HepG2 (cell line): ENCODE results near the gene EMID1. TPM values are rescaled to one million over a fixed set of nuclear protein-coding genes. Genes with fewer than 3 reads are reported as not detected.

Source experiments
- ARID5B ChIP-seq: IDR thresholded peaks from 2 replicates; pipeline ENCODE4 v1.4.0; 2020; ENCODE audit warnings: mild to moderate bottlenecking, missing genetic modification reagents
- ATF7-NPFF ChIP-seq: sonication (generic); formaldehyde crosslinking; IDR thresholded peaks from 2 replicates; pipeline ENCODE4 v1.8.1; 2023; ENCODE audit warnings: mild to moderate bottlenecking, low read depth, missing genetic modification reagents, moderate library complexity
- FOSL2 ChIP-seq: sonication (generic); formaldehyde crosslinking; IDR thresholded peaks from 2 replicates; pipeline ENCODE4 v1.4.0; 2020; ENCODE audit warnings: missing genetic modification reagents
- HNRNPK ChIP-seq: fragments of 200-400 bp; formaldehyde crosslinking; IDR thresholded peaks from 2 replicates; pipeline ENCODE4 v1.6.1; 2018; ENCODE audit warnings: low read length, low read depth, moderate library complexity, mild to moderate bottlenecking; ENCODE audit not compliant: poor library complexity, severe bottlenecking
- MIER2 ChIP-seq: IDR thresholded peaks from 2 replicates; pipeline ENCODE4 v1.6.1; 2016; ENCODE audit warnings: missing biosample characterization, missing genetic modification reagents
- MIXL1 ChIP-seq: IDR thresholded peaks from 2 replicates; pipeline ENCODE4 v1.6.1; 2016
- NAIF1 ChIP-seq: sonication (generic); formaldehyde crosslinking; IDR thresholded peaks from 2 replicates; pipeline ENCODE4 v1.5.0; 2020; ENCODE audit warnings: mild to moderate bottlenecking, missing genetic modification reagents, borderline replicate concordance
- PHF21A ChIP-seq: sonication (generic); formaldehyde crosslinking; IDR thresholded peaks from 2 replicates; pipeline ENCODE4 v1.5.0; 2020; ENCODE audit warnings: mild to moderate bottlenecking, missing genetic modification reagents
- SRSF4 ChIP-seq: fragments of 200-400 bp; formaldehyde crosslinking; IDR thresholded peaks from one replicate; pipeline ENCODE4 v1.6.1; 2018; ENCODE audit warnings: mild to moderate bottlenecking, low read depth, low read length, moderate library complexity; ENCODE audit not compliant: poor library complexity, severe bottlenecking
- ZFAT ChIP-seq: sonication (generic); formaldehyde crosslinking; conservative IDR thresholded peaks from 2 replicates; pipeline ENCODE4 v1.8.1; 2023; ENCODE audit warnings: missing genetic modification reagents, inconsistent platforms
- ZNF34 ChIP-seq: sonication (generic); formaldehyde crosslinking; IDR thresholded peaks from 2 replicates; pipeline ENCODE4 v1.4.0; 2020; ENCODE audit warnings: mild to moderate bottlenecking, missing genetic modification reagents, borderline replicate concordance
- ZNF878 ChIP-seq: sonication (generic); formaldehyde crosslinking; IDR thresholded peaks from 2 replicates; pipeline ENCODE4 v1.8.1; 2023; ENCODE audit warnings: mild to moderate bottlenecking, missing genetic modification reagents, moderate library complexity
- ZNF891 ChIP-seq: sonication (generic); formaldehyde crosslinking; IDR thresholded peaks from 2 replicates; pipeline ENCODE4 v1.5.0; 2020; ENCODE audit warnings: mild to moderate bottlenecking, missing genetic modification reagents
- polyA plus RNA-seq, 8 experiments: library from polyadenylated mRNA; depleted of rRNA in 3 of 8; stranded (reverse) in 7 of 8; unstranded in 1 of 8; fragments of >200 nt; fragmentation: Illumina TruSeq in 4 of 8; extraction: Trizol in 4 of 8; gene quantifications; 2 replicates each; pipeline versions ENCODE4 v1.2.1 to v1.2.3, GENCODE V29; 2011 to 2016; ENCODE audit warnings: low read depth in 4 of 8, missing spikeins in 1 of 8, mixed read lengths in 1 of 8; ENCODE audit not compliant: insufficient read depth in 1 of 8
- total RNA-seq, 5 experiments: library from RNA; depleted of rRNA; stranded (reverse); fragments of >200 nt; fragmentation: Illumina TruSeq; extraction: Trizol; gene quantifications; 2 replicates each; pipeline ENCODE4 v1.2.3, GENCODE V29; 2016; ENCODE audit warnings: low read depth in 1 of 5
- TF ChIP-seq, protein P1 (sequence below): IDR thresholded peaks from 2 replicates; pipeline ENCODE4 v1.6.1; 2016; ENCODE audit warnings: low read depth, missing genetic modification reagents, missing compliant biosample characterization
- TF ChIP-seq, protein P2 (sequence below): sonication (generic); formaldehyde crosslinking; IDR thresholded peaks from 2 replicates; pipeline ENCODE4 v1.4.0; 2020; ENCODE audit warnings: mild to moderate bottlenecking, low read depth, missing genetic modification reagents
- TF ChIP-seq, protein P3 (sequence below): sonication (generic); formaldehyde crosslinking; IDR thresholded peaks from 2 replicates; pipeline ENCODE4 v1.5.0; 2020; ENCODE audit warnings: missing genetic modification reagents, mild to moderate bottlenecking, borderline replicate concordance

EMID1 gene
- total and polyA plus RNA-seq, 2 of the 13 experiments (the other 11 are each of a cell fraction or from before 2014, with no cell fraction given) = 0.45 to 0.82 TPM

DNA sequence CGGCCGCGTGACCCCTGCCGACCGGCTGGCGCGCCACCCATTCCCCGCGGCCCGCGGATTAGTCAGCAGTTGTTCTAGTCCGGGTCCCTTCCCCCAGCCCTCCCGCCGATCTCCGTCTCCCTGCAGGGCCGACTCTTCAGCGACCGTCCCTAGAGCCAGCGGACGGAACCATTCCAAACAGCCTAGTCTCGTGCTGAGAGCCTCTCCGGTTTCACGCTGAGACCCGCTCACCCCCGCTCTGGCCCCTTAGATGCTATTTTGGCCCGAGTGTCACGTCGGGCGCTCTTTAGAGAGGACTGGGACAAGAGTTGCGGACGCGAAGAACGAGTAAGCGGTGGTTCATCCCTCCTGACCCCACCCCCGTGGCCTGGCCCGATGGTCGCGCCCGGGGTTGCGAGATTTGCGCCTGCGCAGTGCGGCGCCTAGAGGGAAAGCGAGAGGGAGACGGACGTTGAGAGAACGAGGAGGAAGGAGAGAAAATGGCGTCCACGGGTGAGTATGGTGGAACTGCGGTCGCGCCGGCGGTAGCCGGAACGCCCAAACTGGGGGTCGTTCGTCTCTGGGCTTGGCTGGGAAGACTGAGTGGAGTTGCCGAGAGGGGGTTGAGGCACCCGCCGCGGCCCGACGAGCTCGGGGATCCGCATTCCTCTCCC lies 62.3 kb downstream of the EMID1 start, which contains the start of the genes EWSR1 and RHBDD3 (continued):
- TF ChIP-seq, protein P1, sequence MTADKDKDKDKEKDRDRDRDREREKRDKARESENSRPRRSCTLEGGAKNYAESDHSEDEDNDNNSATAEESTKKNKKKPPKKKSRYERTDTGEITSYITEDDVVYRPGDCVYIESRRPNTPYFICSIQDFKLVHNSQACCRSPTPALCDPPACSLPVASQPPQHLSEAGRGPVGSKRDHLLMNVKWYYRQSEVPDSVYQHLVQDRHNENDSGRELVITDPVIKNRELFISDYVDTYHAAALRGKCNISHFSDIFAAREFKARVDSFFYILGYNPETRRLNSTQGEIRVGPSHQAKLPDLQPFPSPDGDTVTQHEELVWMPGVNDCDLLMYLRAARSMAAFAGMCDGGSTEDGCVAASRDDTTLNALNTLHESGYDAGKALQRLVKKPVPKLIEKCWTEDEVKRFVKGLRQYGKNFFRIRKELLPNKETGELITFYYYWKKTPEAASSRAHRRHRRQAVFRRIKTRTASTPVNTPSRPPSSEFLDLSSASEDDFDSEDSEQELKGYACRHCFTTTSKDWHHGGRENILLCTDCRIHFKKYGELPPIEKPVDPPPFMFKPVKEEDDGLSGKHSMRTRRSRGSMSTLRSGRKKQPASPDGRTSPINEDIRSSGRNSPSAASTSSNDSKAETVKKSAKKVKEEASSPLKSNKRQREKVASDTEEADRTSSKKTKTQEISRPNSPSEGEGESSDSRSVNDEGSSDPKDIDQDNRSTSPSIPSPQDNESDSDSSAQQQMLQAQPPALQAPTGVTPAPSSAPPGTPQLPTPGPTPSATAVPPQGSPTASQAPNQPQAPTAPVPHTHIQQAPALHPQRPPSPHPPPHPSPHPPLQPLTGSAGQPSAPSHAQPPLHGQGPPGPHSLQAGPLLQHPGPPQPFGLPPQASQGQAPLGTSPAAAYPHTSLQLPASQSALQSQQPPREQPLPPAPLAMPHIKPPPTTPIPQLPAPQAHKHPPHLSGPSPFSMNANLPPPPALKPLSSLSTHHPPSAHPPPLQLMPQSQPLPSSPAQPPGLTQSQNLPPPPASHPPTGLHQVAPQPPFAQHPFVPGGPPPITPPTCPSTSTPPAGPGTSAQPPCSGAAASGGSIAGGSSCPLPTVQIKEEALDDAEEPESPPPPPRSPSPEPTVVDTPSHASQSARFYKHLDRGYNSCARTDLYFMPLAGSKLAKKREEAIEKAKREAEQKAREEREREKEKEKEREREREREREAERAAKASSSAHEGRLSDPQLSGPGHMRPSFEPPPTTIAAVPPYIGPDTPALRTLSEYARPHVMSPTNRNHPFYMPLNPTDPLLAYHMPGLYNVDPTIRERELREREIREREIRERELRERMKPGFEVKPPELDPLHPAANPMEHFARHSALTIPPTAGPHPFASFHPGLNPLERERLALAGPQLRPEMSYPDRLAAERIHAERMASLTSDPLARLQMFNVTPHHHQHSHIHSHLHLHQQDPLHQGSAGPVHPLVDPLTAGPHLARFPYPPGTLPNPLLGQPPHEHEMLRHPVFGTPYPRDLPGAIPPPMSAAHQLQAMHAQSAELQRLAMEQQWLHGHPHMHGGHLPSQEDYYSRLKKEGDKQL (CRISPR knock-in tag) = no peak
- peak; percentile 72 for TF ChIP-seq FOSL2 (CRISPR knock-in tag)
- peak; percentile 57 for TF ChIP-seq HNRNPK
- 0 out of 2 replicates have a peak, but pooled peaks have one; percentile 21 for TF ChIP-seq ATF7-NPFF (CRISPR knock-in tag)
- TF ChIP-seq ARID5B (CRISPR knock-in tag) = peak; percentile 59; the same call in 1 of the 2 replicates
- peak; percentile 5; the same call in 1 of the 2 replicates for TF ChIP-seq MIXL1
- no peak for TF ChIP-seq ZNF891 (CRISPR knock-in tag)
- no peak for TF ChIP-seq ZNF34 (CRISPR knock-in tag)
- TF ChIP-seq, protein P2, sequence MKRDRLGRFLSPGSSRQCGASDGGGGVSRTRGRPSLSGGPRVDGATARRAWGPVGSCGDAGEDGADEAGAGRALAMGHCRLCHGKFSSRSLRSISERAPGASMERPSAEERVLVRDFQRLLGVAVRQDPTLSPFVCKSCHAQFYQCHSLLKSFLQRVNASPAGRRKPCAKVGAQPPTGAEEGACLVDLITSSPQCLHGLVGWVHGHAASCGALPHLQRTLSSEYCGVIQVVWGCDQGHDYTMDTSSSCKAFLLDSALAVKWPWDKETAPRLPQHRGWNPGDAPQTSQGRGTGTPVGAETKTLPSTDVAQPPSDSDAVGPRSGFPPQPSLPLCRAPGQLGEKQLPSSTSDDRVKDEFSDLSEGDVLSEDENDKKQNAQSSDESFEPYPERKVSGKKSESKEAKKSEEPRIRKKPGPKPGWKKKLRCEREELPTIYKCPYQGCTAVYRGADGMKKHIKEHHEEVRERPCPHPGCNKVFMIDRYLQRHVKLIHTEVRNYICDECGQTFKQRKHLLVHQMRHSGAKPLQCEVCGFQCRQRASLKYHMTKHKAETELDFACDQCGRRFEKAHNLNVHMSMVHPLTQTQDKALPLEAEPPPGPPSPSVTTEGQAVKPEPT (CRISPR knock-in tag) = no peak; the same call in 1 of the 2 replicates
- peak; percentile 5; the same call in 1 of the 2 replicates for TF ChIP-seq NAIF1 (CRISPR knock-in tag)
- TF ChIP-seq ZNF878 (CRISPR knock-in tag) = no peak; the same call in 1 of the 2 replicates
- no peak for TF ChIP-seq ZFAT (CRISPR knock-in tag)
- no peak for TF ChIP-seq SRSF4
- TF ChIP-seq, protein P3, sequence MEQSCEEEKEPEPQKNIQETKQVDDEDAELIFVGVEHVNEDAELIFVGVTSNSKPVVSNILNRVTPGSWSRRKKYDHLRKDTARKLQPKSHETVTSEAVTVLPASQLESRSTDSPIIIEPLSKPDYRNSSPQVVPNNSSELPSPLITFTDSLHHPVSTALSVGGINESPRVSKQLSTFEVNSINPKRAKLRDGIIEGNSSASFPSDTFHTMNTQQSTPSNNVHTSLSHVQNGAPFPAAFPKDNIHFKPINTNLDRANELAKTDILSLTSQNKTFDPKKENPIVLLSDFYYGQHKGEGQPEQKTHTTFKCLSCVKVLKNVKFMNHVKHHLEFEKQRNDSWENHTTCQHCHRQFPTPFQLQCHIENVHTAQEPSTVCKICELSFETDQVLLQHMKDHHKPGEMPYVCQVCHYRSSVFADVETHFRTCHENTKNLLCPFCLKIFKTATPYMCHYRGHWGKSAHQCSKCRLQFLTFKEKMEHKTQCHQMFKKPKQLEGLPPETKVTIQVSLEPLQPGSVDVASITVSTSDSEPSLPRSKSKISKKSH = peak; percentile 60; the same call in 1 of the 2 replicates
- no peak for TF ChIP-seq PHF21A (CRISPR knock-in tag)
- no peak for TF ChIP-seq MIER2 (CRISPR knock-in tag)
